ENCODE results near the gene HIBADH.

DNA sequence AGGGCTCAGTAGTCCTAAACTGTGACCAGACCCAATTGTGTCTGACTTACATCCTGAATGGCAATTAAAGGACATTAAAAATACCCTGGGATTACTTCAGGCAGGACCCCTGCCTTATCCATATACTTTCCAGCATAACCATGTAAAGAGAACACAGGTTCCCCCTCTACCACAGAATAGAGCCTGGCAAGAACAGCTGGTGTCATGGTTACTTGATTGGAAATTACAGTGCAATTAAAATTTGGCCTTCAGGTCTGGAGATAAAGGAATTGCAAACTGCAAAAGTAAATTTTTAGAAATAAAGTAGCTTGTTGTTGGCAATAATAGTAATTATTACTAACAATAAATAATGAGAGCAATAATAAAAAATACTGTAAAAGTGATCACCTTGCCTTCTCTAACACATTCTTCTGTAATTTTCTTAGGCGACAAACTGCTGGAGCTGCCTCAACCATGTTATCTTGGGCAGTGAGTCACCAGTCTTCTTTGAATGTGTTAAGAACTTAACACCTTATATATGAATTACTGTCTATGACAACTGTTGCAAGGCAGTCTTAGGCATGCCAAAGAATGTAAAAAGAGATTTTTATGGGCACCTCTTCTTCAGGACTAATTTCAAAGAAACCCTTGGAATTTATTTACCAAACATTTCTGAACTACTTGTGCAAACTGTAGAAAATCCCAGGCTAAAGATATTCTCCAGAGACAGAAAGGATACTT lies 53.7 kb downstream of the HIBADH start:
- TF ChIP-seq, protein P1, sequence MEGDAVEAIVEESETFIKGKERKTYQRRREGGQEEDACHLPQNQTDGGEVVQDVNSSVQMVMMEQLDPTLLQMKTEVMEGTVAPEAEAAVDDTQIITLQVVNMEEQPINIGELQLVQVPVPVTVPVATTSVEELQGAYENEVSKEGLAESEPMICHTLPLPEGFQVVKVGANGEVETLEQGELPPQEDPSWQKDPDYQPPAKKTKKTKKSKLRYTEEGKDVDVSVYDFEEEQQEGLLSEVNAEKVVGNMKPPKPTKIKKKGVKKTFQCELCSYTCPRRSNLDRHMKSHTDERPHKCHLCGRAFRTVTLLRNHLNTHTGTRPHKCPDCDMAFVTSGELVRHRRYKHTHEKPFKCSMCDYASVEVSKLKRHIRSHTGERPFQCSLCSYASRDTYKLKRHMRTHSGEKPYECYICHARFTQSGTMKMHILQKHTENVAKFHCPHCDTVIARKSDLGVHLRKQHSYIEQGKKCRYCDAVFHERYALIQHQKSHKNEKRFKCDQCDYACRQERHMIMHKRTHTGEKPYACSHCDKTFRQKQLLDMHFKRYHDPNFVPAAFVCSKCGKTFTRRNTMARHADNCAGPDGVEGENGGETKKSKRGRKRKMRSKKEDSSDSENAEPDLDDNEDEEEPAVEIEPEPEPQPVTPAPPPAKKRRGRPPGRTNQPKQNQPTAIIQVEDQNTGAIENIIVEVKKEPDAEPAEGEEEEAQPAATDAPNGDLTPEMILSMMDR (IDR thresholded peaks at IDR 0.05), result no peak
- no peak for TF ChIP-seq POLR2A (IDR thresholded peaks at IDR 0.05)
